ENCODE measurements around the gene PARN.

DNA sequence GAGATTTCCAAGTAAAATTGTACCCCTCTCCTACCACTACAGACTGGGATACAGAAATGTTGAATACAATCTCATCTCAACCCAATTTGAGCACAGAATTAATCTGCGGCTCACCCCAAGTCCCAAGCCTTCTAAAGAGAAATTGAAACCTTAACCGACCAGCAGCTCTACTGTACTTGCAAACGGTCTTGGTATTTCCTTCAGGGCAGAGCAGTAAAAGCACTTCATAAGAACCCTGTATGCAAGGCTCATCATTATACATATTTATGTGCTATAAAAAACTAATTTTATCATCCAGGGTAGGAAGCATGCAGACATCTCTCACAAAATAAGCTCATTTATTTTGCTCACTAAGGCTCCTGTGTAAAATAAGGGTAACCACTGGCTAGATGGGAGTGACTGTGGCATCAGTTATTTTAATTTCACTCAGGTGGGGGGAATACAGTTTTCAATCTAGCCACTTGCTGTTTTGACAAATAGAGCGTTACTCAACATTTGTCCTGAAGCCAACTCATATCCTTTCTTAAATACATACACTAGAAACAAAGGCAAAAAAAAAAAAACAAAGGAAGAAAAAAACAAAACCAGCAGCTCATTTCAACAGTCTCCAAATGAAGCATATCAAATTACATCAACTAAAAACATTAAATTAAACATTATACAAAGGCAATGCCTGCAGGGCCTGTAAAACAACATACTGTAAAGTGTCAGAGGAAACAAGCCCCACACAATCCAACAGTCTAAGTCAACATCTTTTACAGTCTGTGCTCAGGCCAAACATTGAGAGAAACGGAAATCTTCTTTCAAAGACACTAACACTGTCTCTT, 65.0 kb downstream of the PARN start:
- no peak for TF ChIP-seq EZH2 (IDR thresholded peaks at IDR 0.05)
- TF ChIP-seq, protein P1, sequence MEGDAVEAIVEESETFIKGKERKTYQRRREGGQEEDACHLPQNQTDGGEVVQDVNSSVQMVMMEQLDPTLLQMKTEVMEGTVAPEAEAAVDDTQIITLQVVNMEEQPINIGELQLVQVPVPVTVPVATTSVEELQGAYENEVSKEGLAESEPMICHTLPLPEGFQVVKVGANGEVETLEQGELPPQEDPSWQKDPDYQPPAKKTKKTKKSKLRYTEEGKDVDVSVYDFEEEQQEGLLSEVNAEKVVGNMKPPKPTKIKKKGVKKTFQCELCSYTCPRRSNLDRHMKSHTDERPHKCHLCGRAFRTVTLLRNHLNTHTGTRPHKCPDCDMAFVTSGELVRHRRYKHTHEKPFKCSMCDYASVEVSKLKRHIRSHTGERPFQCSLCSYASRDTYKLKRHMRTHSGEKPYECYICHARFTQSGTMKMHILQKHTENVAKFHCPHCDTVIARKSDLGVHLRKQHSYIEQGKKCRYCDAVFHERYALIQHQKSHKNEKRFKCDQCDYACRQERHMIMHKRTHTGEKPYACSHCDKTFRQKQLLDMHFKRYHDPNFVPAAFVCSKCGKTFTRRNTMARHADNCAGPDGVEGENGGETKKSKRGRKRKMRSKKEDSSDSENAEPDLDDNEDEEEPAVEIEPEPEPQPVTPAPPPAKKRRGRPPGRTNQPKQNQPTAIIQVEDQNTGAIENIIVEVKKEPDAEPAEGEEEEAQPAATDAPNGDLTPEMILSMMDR (IDR thresholded peaks at IDR 0.05 in 2 of 3, conservative IDR thresholded peaks at IDR 0.05 in 1 of 3; ENCODE audit: borderline replicate concordance in 1 of 3, insufficient read depth in 1 of 3, low read depth in 2 of 3, low read length in 2 of 3): no peak
- no peak for TF ChIP-seq POLR2AphosphoS5 (IDR thresholded peaks at IDR 0.05; ENCODE audit: low read depth, low read length)
